Retinal pigment epithelial cell (primary cell): Measurements from ENCODE around the gene SIGLEC1.

ENCODE experiments used
- DNase-seq: peaks from one replicate; pipeline ENCODE4 v3.0.0-alpha.2; 2010; ENCODE audit warnings: low read depth
- H3K4me3 ChIP-seq: 2 replicates; pipeline ENCODE4 v1.5.1; 2011; ENCODE audit warnings: mild to moderate bottlenecking, low read length, control low read depth, moderate library complexity
- TF ChIP-seq, protein P1 (sequence below): conservative IDR thresholded peaks from 2 replicates; pipeline ENCODE4 v1.5.1; 2011; ENCODE audit warnings: low read depth, low read length, control low read depth, inconsistent platforms

Gene SIGLEC1

DNA sequence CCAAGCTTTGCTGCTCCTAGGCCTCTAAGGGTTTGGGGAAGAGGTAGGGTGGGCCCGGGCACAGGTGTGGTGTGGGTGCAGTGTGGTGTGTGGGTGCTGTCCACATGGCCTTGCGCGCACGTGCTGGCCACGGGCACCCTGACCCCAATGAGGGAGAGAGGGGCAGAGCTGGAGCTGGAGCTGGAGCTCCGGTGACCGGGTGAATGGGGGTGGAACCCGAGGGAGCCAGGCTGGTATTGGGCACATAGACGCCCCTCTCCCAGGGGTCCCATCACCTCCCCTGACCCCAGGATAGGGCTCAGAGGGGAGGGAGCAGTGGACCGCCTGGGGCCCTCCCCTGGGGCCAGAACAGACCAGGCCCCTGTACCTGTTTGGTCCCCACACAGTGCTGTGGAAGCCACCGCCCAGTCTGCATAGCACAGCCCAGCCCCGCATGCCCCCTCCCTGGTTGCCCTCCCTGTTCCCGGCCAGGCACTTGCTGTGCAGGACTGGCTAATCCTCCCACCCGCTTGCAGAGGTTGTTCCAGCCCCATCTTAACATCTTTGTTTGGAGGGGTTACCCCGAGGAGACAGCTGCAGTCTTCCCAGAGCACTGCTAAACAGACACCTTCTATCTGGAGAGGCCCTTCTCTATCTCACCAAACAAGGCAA is 31.6 kb downstream of the SIGLEC1 start:
- H3K4me3 ChIP-seq: no peak overlapping the region
- DNase-seq: no peak
- TF ChIP-seq, protein P1, sequence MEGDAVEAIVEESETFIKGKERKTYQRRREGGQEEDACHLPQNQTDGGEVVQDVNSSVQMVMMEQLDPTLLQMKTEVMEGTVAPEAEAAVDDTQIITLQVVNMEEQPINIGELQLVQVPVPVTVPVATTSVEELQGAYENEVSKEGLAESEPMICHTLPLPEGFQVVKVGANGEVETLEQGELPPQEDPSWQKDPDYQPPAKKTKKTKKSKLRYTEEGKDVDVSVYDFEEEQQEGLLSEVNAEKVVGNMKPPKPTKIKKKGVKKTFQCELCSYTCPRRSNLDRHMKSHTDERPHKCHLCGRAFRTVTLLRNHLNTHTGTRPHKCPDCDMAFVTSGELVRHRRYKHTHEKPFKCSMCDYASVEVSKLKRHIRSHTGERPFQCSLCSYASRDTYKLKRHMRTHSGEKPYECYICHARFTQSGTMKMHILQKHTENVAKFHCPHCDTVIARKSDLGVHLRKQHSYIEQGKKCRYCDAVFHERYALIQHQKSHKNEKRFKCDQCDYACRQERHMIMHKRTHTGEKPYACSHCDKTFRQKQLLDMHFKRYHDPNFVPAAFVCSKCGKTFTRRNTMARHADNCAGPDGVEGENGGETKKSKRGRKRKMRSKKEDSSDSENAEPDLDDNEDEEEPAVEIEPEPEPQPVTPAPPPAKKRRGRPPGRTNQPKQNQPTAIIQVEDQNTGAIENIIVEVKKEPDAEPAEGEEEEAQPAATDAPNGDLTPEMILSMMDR: no peak

DNA sequence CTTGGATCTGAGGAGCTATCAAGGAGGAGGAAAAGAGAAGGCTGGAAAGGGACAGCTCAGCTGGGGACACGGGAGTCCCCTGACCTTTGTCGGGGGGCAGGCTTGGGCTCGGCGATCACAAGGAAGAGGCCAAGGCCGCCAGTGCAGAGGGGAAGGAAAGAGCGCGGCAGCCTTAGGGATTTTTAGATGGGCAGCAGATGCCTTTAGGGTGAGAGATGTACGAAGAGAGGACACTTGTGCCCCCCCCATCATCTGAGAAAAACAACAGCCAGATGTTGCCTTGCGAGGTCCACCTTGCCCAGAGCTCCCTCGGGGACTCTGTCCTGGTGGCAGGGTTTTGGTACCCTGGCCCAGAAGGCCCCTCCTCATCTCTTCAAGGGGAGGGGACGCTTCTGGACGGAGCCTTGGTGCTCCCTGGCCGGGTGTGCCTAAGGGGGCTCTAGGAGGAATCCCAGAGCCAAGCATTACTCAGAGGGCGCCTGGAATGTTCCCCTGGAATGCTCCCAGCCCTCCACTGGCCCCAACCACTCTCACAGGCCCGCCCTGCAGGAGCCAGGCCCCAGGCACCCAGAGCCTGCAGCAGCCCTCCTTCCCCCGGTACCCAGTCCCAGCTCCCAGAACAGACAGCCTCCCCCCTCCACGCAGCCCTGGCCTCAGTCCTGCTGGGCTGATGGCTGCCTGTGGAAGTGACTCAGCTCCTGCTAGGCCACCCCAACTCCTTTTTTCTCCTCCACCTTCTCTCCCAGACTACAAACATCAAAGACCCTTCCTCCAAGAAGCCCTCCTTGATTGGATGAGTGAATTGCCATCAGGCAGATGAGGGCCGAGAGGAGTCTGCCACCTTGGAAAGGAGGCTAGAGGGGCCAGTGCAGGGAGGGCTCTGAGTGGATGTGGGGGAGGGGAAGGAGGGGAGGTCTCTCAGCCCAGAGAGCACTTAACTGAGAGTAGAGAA is 32.4 kb downstream of the SIGLEC1 start:
- no peak overlapping the region for H3K4me3 ChIP-seq

DNA sequence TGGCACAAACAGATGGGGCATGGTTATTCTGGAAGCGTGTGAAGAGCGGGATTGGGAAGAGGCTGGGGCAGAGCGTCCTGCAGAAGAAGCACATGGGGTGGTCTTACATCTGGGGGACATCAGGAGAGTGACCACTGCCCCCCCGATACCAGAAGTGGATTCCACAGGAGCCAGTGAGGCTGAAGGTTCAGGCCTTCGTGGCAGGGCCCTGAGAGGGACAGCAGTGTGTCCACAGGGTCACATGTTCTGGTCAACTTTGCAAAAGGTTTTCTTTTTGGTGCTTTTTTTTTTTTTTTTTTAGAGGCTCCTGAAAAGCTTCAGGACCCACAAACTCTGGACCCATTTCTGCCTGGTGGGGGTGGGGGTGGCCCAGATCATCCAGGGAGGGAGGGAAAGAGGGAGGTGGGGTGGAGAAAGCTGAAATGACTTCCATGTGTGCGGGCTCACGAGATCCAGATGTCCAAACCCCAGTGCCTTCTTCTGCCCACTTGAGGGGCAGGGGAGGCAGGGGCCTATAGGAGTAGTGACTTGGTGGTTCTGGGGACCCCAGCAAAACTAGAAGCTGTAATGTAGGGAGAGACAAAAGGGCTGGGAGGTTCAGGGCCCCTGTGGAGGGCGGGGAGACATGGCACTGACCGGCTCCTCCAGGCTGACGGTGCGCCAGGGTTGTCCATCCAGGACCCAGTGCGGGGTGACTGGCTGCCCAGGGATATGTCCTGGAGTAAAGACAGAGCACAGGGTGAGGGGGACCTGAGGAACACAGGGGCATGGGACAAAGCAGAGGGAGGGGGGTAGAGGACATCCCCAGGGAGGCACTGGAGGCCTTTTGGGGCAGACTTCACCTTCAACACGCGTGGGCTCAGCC is 33.3 kb downstream of the SIGLEC1 start:
- TF ChIP-seq, protein P1: no peak
- H3K4me3 ChIP-seq: no peak overlapping the region
- no peak for DNase-seq

More for the DNA sequence above, 32.4 kb downstream of the SIGLEC1 start:
- TF ChIP-seq, protein P1: no peak
- no peak for DNase-seq

DNA sequence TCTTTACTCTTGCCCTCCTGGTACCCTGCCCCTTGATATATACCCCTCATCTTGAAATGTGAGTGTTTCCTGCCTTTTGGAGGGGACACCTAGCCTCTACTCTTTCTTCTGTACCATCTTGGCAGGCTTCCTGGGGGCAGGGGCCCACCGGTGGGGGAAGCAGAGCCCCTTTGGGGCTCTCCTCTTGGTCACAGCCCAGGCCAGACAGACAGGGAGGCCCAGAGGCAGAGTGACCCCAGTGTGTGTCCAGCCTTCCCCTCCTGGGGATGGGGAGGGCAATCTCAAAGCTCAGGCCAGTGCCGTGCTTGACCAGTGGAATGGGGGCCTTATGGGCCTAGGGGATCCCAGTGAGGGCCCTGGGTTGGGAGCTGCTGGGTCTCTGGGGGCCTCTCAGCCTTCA is 34.2 kb downstream of the SIGLEC1 start:
- TF ChIP-seq, protein P1: no peak
- no peak overlapping the region for H3K4me3 ChIP-seq
- no peak for DNase-seq

DNA sequence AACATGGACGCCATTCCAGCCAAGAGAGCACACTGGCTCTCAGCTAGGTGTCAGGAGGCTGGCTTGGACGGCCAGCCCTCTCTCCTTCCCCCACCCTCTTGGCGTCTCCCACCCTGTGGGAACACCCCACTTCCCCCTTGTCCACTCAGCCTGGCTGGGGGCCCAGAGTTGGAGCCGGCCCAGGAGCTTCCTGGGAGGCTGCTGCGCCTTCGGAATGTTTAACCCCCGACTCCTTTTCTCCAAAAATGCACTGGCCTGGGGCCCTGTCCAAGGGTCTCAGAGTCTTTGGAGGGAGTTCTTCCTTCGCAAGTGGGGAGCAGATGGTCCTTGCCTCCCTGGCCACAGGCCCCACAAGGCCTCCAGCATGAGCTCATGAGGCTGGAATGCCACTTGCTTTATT is 34.7 kb downstream of the SIGLEC1 start:
- no peak for DNase-seq
- TF ChIP-seq, protein P1: no peak
- no peak overlapping the region for H3K4me3 ChIP-seq

DNA sequence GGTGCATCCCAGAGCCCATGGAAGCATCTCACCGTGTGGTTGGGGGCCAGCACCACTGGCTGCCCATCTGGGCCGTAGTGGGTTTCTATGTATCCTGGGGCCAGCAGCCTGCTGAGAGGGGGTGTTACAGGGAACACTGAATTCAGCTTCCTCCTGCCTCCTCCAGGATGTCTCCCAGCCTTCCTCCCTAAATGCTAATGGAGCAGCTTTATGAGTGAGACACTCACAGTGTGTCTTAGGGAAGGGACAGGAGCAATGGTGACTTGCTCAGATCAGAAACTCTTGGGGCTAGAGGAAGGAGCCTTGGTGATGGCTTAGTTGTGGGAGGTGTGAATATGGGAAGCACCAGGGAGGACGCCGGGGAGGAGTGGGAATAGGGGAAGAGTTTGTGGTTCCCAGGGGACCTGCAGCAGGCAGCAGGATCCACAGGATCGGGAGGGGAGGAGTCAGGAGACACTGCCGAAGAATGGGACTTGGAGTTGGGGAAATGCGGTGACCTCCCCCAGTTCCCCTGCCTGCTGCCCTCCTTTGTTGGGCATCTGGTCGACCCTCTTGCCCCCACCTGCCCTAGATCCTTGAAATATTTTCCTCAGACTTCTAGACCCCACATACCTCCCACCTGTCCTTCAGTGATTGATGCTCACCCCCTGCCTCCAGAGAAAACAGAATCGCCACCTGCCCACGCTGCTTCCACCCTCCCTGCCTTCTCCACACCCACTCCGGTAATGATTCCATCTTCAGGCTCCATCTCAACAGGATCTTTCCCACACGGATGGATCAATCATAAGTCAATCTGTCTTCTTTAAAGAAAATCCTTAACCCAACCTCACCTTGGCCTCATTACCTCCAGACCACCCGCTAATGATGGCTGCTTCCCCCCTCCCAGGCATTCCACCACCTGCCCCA is 37.2 kb downstream of the SIGLEC1 start:
- TF ChIP-seq, protein P1: no peak

More for the DNA sequence above, 37.2 kb downstream of the SIGLEC1 start:
- H3K4me3 ChIP-seq: no peak overlapping the region
- DNase-seq: no peak
